Activated CD8-positive, alpha-beta memory T cell treated with anti-CD3 and anti-CD28 coated beads, Interleukin-2, amount 50 U/mL, for 4 hours (primary cell): ENCODE results near the gene SRRM3.
A peak's percentile ranks its signal among the peaks of the same experiment; 100 is the strongest.
"Not testable (repeated sequence)": the region's sequence is repeated elsewhere in the genome, so short reads cannot be mapped to it uniquely, and the experiment has no call there.

Experiments
- DNase-seq: peaks from one replicate; pipeline ENCODE4 v3.0.0-alpha.2; 2020

Gene SRRM3

DNA sequence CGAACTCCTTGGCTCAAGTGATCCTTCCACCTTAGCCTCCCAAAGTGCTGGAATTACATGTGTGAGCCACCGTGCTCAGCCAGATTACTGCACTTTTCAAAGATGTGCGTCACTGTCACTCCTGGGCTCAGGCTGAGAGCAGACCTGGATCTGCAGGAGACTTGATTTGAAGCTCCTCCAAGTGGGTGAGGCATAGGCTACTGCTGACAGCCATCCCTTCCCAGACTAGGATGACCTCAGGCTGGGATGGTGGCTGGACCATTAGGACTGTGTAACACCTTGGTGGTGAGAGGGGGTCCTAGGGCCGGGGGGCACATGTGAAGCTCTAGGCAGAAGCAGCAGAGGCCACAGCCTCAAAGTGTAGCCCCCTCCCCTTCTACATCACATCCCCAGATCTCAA lies 8.2 kb upstream of the SRRM3 start:
- no peak for DNase-seq

GRCh38 chr7:76193883-76194282 lies 7.8 kb upstream of the SRRM3 start:
- DNase-seq: no peak

- DNase-seq: no peak
These were observed 4.9 kb upstream of the SRRM3 start for GRCh38 chr7:76196786-76197185.

GRCh38 chr7:76198202-76198601 lies 3.5 kb upstream of the SRRM3 start:
- no peak for DNase-seq

- no peak for DNase-seq
These were observed 952 bp downstream of the SRRM3 start for GRCh38 chr7:76202666-76203030.

DNA sequence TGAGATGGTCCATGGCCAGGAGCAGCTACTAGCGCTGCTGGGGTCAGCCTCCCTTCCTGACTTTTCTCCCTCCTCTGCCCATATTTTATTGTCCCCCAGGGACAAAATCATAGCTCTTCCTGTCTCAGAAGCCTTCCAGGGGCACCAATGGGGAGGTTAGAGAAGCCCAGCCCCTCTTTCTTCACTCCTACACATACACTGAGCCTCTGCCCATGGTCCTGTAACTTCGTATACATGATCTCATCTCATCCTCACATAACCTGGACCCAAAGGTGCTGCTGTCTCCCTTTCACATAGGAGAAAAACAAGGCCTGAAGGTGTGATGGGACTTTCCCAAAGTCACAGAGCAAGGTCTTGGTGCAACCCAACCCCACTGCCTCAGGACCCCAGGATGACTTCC lies 2.5 kb downstream of the SRRM3 start:
- DNase-seq: no peak

- no peak for DNase-seq
These were observed 4.9 kb downstream of the SRRM3 start for GRCh38 chr7:76206633-76207032.

- DNase-seq: no peak
These were observed 7.6 kb downstream of the SRRM3 start for GRCh38 chr7:76209310-76209709.

DNA sequence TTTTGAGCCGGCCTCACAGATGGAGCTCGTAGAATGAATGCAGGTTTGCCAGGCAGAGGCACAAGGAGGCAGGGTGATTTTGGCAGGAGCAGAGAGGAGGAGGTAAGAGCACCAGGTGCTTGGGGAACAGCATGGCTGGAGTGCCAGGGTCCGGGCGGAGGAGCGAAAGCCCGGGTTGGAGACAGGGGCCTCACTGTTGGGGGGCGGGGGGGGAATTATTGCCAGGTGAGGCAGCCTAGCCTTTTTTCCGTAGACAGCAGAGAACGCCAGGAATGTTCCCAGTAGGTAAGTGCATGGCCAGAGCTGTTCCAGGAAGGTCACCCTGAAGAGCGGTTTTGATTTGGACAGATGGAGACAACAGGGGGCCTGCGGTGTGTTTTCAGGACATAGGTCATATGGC lies 9.5 kb downstream of the SRRM3 start:
- DNase-seq: no peak

GRCh38 chr7:76215349-76215748 lies 13.7 kb downstream of the SRRM3 start:
- DNase-seq: not testable (repeated sequence)

- DNase-seq: no peak
These were observed 14.8 kb downstream of the SRRM3 start for GRCh38 chr7:76216381-76217082.

DNA sequence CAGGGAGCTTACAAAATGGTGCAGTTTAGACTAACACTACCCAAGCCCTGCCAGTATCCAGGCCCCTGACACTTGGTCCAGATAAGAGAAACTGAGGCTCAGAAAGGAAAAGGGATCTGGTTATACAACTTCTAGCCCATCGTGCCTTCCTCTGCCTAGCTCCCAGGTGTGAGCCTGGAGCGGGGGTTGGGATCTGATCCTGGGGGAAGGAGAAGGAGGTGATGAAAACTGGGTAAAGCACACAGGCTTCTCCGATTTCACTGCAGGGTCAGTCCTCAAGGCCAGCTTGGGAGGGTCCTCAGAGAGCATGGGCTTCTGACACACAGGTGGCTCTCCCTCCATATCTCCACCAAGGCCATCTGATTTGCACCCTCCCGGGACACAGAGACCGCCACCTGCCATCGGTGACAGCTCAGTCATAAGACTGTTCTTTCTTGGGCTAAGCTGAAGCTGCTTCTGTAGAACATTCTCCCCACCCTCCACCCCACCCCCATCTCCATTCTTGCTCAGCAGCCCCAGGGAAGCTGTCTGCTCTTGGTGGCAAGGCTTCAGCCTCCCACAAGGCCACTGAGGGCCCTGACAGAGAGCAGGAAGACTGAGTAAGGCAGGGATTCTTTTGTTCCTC lies 16.4 kb downstream of the SRRM3 start:
- no peak for DNase-seq

- DNase-seq: no peak
These were observed 18.7 kb downstream of the SRRM3 start for GRCh38 chr7:76220185-76221057.

DNA sequence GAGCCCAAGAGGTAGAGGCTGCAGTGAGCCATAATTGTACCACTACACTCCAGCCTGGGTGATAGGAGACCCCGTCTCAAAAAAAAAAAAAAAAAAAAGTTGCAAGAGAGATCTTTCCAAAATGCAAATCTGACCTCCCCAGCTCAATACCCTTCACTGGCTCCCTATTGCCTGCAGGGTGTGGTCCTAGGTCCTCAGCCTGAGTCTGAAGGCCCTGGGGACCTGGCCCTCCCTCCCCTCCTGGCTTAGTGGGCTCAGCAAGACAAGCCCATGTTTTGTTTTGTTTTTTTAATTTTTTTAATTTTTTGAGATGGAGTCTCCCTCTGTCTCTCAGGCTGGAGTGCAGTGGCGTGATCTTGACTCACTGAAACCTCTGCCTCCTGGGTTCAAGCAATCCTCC lies 20.6 kb downstream of the SRRM3 start:
- no peak for DNase-seq

DNA sequence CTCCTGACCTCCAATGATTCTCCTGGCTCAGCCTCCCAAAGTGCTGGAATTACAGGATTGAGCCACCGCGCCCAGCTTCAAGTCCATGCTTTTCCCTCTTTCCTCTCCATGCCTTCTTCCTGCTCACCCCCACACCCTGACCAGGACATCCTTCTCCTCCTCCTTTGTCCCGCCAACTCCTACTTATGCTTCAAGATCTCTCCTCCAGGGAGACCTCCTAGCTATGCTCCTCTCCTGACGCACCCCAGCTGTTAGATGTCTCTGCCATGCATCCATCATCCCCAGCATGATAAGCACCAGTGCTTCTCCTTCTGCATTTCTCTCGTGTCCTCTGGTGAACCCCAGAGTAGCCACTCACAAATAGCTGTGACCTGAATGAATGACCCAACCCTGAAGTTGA lies 21.1 kb downstream of the SRRM3 start:
- DNase-seq: no peak

- no peak for DNase-seq
These were observed 21.7 kb downstream of the SRRM3 start for GRCh38 chr7:76223286-76223972.

GRCh38 chr7:76224695-76225094 lies 23.0 kb downstream of the SRRM3 start:
- DNase-seq: no peak

DNA sequence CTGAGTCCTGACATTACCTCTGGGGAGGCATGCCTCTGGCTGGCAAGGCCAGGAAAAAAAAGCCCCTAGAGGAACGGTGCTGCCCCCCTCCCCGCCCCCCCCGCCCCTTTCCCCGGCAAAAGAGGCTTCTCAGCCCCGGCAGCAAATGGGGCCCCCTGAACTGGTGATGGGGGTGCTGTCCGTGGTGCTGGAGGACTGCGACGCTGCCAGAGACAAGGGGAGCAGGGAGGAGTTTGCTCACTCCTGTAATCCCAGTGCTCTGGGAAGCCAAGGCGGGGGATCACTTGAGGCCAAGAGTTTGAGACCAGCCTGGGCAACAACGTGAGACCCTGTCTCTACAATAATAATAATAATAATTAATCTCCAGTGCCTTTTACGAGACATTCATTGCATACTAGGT lies 23.7 kb downstream of the SRRM3 start:
- DNase-seq: peak; percentile 24

GRCh38 chr7:76225951-76226350 lies 24.3 kb downstream of the SRRM3 start:
- no peak for DNase-seq

DNA sequence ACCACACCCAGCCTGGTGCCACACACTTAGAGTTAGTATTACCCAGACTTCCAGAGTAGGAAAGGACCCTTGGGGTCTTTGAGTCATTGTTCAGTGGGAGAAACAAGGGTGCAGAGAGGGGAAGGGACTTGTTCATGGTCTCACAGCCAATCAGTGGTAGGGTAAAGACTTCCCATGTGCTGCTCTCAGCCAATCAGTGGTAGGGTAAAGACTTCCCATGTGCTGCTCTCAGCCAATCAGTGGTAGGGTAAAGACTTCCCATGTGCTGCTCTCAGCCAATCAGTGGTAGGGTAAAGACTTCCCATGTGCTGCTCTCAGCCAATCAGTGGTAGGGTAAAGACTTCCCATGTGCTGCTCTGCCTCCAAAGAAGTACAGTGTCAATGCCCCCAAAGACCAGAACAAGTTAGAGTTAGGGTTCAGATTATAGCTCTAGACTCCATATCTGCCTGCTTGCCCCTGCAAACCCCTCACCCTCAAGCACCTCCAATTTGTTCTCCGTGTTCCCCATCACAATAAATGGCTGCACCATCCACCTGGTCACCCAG lies 25.3 kb downstream of the SRRM3 start:
- not testable (repeated sequence) for DNase-seq

DNA sequence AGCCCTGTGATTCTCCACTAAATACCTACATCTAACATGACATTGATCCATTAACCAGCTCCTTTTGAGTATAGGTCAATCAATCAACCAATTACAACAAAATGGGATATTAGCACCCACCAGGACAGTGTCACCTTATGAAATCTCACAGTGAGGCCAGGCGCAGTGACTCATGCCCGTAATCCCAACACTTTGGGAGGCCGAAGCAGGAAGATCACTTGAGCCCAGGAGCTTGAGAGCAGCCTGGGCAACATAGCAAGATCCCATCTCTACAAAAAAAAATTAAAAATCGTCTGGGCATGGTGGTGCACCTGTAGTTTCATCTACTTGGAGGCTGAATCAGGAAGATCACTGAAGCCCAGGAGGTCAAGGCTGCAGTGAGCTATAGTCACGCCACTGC lies 28.5 kb downstream of the SRRM3 start:
- no peak for DNase-seq

DNA sequence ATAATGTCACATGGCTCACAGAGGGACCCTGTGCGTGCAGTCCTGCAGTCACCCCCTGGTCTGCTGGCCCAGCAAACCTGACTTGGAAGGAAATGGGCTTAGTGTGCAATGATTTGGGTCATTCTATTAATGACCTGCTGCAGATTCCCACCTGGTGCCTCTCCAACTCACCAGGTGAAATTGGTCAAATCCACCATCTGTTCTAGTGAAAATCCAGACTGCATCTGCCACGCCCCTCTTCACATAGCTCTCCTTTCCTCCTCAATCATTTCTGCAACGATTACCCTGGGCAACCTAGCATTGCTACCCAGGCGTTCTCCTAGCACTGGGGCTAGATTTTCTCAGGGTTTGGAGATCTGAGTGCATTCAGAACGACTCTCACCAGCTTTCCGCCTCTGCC lies 29.4 kb downstream of the SRRM3 start:
- DNase-seq: no peak

- no peak for DNase-seq
These were observed 29.9 kb downstream of the SRRM3 start for GRCh38 chr7:76231583-76231982.
